ENCODE data around the gene CPLX1. TPM values are rescaled to one million over a fixed set of nuclear protein-coding genes. Genes with fewer than 3 reads are reported as not detected.
"Not testable (repeated sequence)": the region's sequence is repeated elsewhere in the genome, so short reads cannot be mapped to it uniquely, and the experiment has no call there.

CPLX1 gene
- total RNA-seq, 2 experiments from 2014 or later: 0.43 to 0.61 TPM

- intact Hi-C loops (cut with micrococcal nuclease): no loop called here
- no peaks in the 10 kb centered on the region for H3K4me1 Mint-ChIP-seq (ENCODE audit: low read depth)
- no peak overlapping the region for H3K4me3 Mint-ChIP-seq
- POLR2A ChIA-PET: no interaction called here
- H3K36me3 Mint-ChIP-seq: peaks cover 10% of the 10 kb centered on the region
- no peaks in the 10 kb centered on the region for H3K9me3 Mint-ChIP-seq
- no peaks in the 10 kb centered on the region for H3K27me3 Mint-ChIP-seq
- no peak overlapping the region for H3K27ac Mint-ChIP-seq
- DNase-seq: no peak
- CTCF ChIA-PET: no interaction called here
Observed at GRCh38 chr4:744212-744841, 81.6 kb downstream of the CPLX1 start.

GRCh38 chr4:743463-744211 lies 82.3 kb downstream of the CPLX1 start:
- CTCF ChIA-PET: interaction anchor here (0.7 to 3.4 kb wide), 16 partner anchors 7 to 373 kb away, joined by 3 to 25 read pairs (median 5); partner anchors contain the start of genes GAK, IDUA and TMEM175
- POLR2A ChIA-PET: no interaction called here
- intact Hi-C loops (cut with micrococcal nuclease): loop anchor here (2.0 kb wide), 2 partner anchors 135 to 243 kb away; partner anchors contain the start of gene IDUA
- H3K27ac Mint-ChIP-seq: peak overlapping the region; percentile 20
- peaks cover 9% of the 10 kb centered on the region for H3K36me3 Mint-ChIP-seq
- H3K4me1 Mint-ChIP-seq (ENCODE audit: low read depth): no peaks in the 10 kb centered on the region
- DNase-seq: no peak
- no peak overlapping the region for H3K4me3 Mint-ChIP-seq
- H3K9me3 Mint-ChIP-seq: no peaks in the 10 kb centered on the region
- H3K27me3 Mint-ChIP-seq: no peaks in the 10 kb centered on the region

GRCh38 chr4:742742-743311 lies 83.1 kb downstream of the CPLX1 start:
- CTCF ChIA-PET: interaction anchor here (0.5 to 3.4 kb wide), 38 partner anchors 8 to 569 kb away, joined by 3 to 25 read pairs (median 4); partner anchors contain the start of genes GAK, IDUA and TMEM175
- POLR2A ChIA-PET: no interaction called here
- Mint-ChIP-seq H3K4me3 (no peak overlapping the region), H3K4me1 (ENCODE audit: low read depth) (no peaks in the 10 kb centered on the region), H3K27me3 (no peaks in the 10 kb centered on the region), H3K27ac (no peak overlapping the region), H3K9me3 (no peaks in the 10 kb centered on the region), H3K36me3 (peaks cover 5% of the 10 kb centered on the region)
- DNase-seq: peak; percentile 85
- intact Hi-C loops (cut with micrococcal nuclease): loop anchor here (2.0 kb wide), 2 partner anchors 136 to 244 kb away; partner anchors contain the start of gene IDUA

- DNase-seq: no peak
- intact Hi-C loops (cut with micrococcal nuclease): loop anchor here (2.0 kb wide), 2 partner anchors 137 to 245 kb away; partner anchors contain the start of gene IDUA
- POLR2A ChIA-PET: no interaction called here
- no peaks in the 10 kb centered on the region for H3K27me3 Mint-ChIP-seq
- CTCF ChIA-PET: interaction anchor here (0.7 to 3.4 kb wide), 39 partner anchors 8 to 569 kb away, joined by 3 to 25 read pairs (median 4); partner anchors contain the start of genes GAK, IDUA and TMEM175
- H3K27ac Mint-ChIP-seq: no peak overlapping the region
- H3K36me3 Mint-ChIP-seq: peaks cover 7% of the 10 kb centered on the region
- no peaks in the 10 kb centered on the region for H3K4me1 Mint-ChIP-seq (ENCODE audit: low read depth)
- no peak overlapping the region for H3K4me3 Mint-ChIP-seq
- H3K9me3 Mint-ChIP-seq: no peaks in the 10 kb centered on the region
Observed at GRCh38 chr4:742096-742741, 83.7 kb downstream of the CPLX1 start.

GRCh38 chr4:740656-741282 lies 85.2 kb downstream of the CPLX1 start:
- Mint-ChIP-seq H3K4me1 (ENCODE audit: low read depth) (no peaks in the 10 kb centered on the region), H3K27me3 (no peaks in the 10 kb centered on the region), H3K4me3 (no peak overlapping the region), H3K27ac (no peak overlapping the region), H3K36me3 (peaks cover 7% of the 10 kb centered on the region), H3K9me3 (no peaks in the 10 kb centered on the region)
- ChIA-PET CTCF (interaction anchor here (0.7 to 3.4 kb wide), 5 partner anchors 13 to 463 kb away, joined by 3 to 23 read pairs (median 4); no protein-coding TSS in a partner anchor), POLR2A (no interaction called here)
- no peak for DNase-seq
- intact Hi-C loops (cut with micrococcal nuclease): no loop called here

GRCh38 chr4:740011-740410 lies 85.9 kb downstream of the CPLX1 start:
- CTCF ChIA-PET: interaction anchor here (0.7 to 3.4 kb wide), 2 partner anchors 14 to 463 kb away, joined by 3 to 17 read pairs; no protein-coding TSS in a partner anchor
- H3K9me3 Mint-ChIP-seq: no peaks in the 10 kb centered on the region
- H3K27me3 Mint-ChIP-seq: no peaks in the 10 kb centered on the region

GRCh38 chr4:739569-739968 lies 86.4 kb downstream of the CPLX1 start:
- Mint-ChIP-seq H3K9me3 (no peaks in the 10 kb centered on the region), H3K36me3 (peaks cover 15% of the 10 kb centered on the region), H3K4me1 (ENCODE audit: low read depth) (no peaks in the 10 kb centered on the region), H3K4me3 (no peak overlapping the region), H3K27me3 (no peaks in the 10 kb centered on the region), H3K27ac (no peak overlapping the region)
- ChIA-PET CTCF (interaction anchor here (0.9 kb wide), 1 partner anchor 248 kb away, joined by 3 read pairs; no protein-coding TSS in a partner anchor), POLR2A (no interaction called here)
- intact Hi-C loops (cut with micrococcal nuclease): no loop called here
- no peak for DNase-seq

More at GRCh38 chr4:740011-740410, 85.9 kb downstream of the CPLX1 start:
- intact Hi-C loops (cut with micrococcal nuclease): no loop called here
- DNase-seq: no peak
- POLR2A ChIA-PET: no interaction called here
- Mint-ChIP-seq H3K36me3 (peaks cover 12% of the 10 kb centered on the region), H3K4me3 (no peak overlapping the region), H3K27ac (no peak overlapping the region), H3K4me1 (ENCODE audit: low read depth) (no peaks in the 10 kb centered on the region)

GRCh38 chr4:738781-739280 lies 87.1 kb downstream of the CPLX1 start:
- POLR2A ChIA-PET: no interaction called here
- CTCF ChIA-PET: interaction anchor here (0.9 kb wide), 1 partner anchor 249 kb away, joined by 3 read pairs; no protein-coding TSS in a partner anchor
- H3K27ac Mint-ChIP-seq: no peak overlapping the region
- no peaks in the 10 kb centered on the region for H3K9me3 Mint-ChIP-seq
- intact Hi-C loops (cut with micrococcal nuclease): no loop called here
- no peaks in the 10 kb centered on the region for H3K4me1 Mint-ChIP-seq (ENCODE audit: low read depth)
- no peak for DNase-seq
- H3K27me3 Mint-ChIP-seq: no peaks in the 10 kb centered on the region
- H3K36me3 Mint-ChIP-seq: peaks cover 16% of the 10 kb centered on the region
- no peak overlapping the region for H3K4me3 Mint-ChIP-seq

- CTCF ChIA-PET: not testable (repeated sequence)
Observed at GRCh38 chr4:736561-736960, 89.4 kb downstream of the CPLX1 start.

GRCh38 chr4:735583-735982 lies 90.3 kb downstream of the CPLX1 start:
- no peak for DNase-seq
- H3K36me3 Mint-ChIP-seq: peaks cover 25% of the 10 kb centered on the region
- no peaks in the 10 kb centered on the region for H3K27me3 Mint-ChIP-seq
- CTCF ChIA-PET: no interaction called here
- H3K27ac Mint-ChIP-seq: no peak overlapping the region
- no peaks in the 10 kb centered on the region for H3K4me1 Mint-ChIP-seq (ENCODE audit: low read depth)
- no peak overlapping the region for H3K4me3 Mint-ChIP-seq
- no peaks in the 10 kb centered on the region for H3K9me3 Mint-ChIP-seq
- POLR2A ChIA-PET: no interaction called here
- intact Hi-C loops (cut with micrococcal nuclease): no loop called here

More at GRCh38 chr4:736561-736960, 89.4 kb downstream of the CPLX1 start:
- POLR2A ChIA-PET; H3K27me3 Mint-ChIP-seq; H3K4me3 Mint-ChIP-seq; H3K9me3 Mint-ChIP-seq; H3K4me1 Mint-ChIP-seq (ENCODE audit: low read depth); intact Hi-C loops (cut with micrococcal nuclease); DNase-seq; H3K27ac Mint-ChIP-seq: not testable (repeated sequence)
- H3K36me3 Mint-ChIP-seq: peaks cover 21% of the 10 kb centered on the region
